Tibial artery (tissue), 4 donors: Measurements from ENCODE around the gene ACSBG1.
A peak's percentile ranks its signal among the peaks of the same experiment; 100 is the strongest.

Source experiments
- DNase-seq, 2 donors: peaks; one replicate each; pipeline ENCODE4 v3.0.0-alpha.2; 2019
- H3K27ac ChIP-seq, 2 donors: fragments of 200-600 bp; sonication (generic) in 1 of 2; 1 replicate in 1 of 2; 2 replicates in 1 of 2; pipeline ENCODE4 v1.5.1; 2018 to 2019; ENCODE audit warnings: mild to moderate bottlenecking in 1 of 2
- H3K27me3 ChIP-seq, 2 donors: fragments of 200-600 bp; sonication (generic) in 1 of 2; one replicate each; pipeline versions ENCODE4 v1.5.1 to v1.6.0; 2016 to 2019
- H3K36me3 ChIP-seq, 3 donors: fragments of 200-600 bp; sonication (generic) in 2 of 3; one replicate each; pipeline ENCODE4 v1.5.1; 2016 to 2019; ENCODE audit warnings: mild to moderate bottlenecking in 2 of 3
- H3K4me1 ChIP-seq, 4 donors: fragments of 200-600 bp; sonication (generic) in 2 of 4; 1 replicate in 3 of 4; 2 replicates in 1 of 4; pipeline ENCODE4 v1.5.1; 2016 to 2019
- H3K4me3 ChIP-seq, 2 donors: fragments of 200-600 bp; sonication (generic) in 1 of 2; 1 replicate in 1 of 2; 2 replicates in 1 of 2; pipeline ENCODE4 v1.5.1; 2018 to 2019; ENCODE audit warnings: mild to moderate bottlenecking in 2 of 2
- H3K9me3 ChIP-seq, 3 donors: fragments of 200-600 bp; sonication (generic) in 1 of 3; one replicate each; pipeline ENCODE4 v1.5.1; 2016 to 2019
- intact Hi-C: fragments of 100-400 bp; cut with DNase I; formaldehyde crosslinking; loops from one replicate; pipeline ENCODE4 v1.15.0; 2023; ENCODE audit warnings: low total_unique reads
- TF ChIP-seq, protein P1 (sequence below), 2 experiments: fragments of 200-600 bp in 1 of 2; fragments of 450-650 bp in 1 of 2; IDR thresholded peaks; one replicate each; pipeline ENCODE4 v1.5.1; 2017 to 2019; ENCODE audit warnings: antibody characterized with exemption in 2 of 2, mild to moderate bottlenecking in 1 of 2, moderate library complexity in 1 of 2

Gene ACSBG1

DNA sequence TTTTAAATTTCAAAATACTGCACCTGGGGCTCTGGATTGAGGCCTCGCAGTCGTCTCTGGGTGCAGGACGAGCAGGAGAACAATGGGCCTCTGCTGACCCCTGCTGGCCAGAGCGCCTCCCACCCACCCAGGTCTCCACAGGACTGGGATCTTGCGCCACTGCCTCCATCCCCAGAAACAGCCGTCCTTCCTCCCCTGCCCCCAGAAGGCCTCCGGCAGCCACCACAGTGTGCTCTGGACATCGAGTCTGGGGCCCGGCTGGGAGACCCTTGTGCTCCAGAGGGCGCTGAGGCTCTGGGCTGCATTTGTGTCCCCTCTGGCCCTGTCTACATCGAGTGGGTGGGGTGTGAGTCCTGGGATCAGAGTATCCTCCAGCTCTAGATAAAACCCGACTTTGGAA, 6.7 kb upstream of the ACSBG1 start:
- no peak overlapping the region for H3K27ac ChIP-seq
- H3K4me1 ChIP-seq = peaks cover 0 to 4% (median 0%) of the 10 kb centered on the region in 4 donors
- H3K27me3 ChIP-seq = peaks cover 0 to 6% of the 10 kb centered on the region in 2 donors
- H3K36me3 ChIP-seq = no peaks in the 10 kb centered on the region
- DNase-seq = peak; percentile 83 to 86
- intact Hi-C loops = loop anchor here (5.0 kb wide), 1 partner anchor 129 kb away; no protein-coding TSS in a partner anchor
- TF ChIP-seq, protein P1, sequence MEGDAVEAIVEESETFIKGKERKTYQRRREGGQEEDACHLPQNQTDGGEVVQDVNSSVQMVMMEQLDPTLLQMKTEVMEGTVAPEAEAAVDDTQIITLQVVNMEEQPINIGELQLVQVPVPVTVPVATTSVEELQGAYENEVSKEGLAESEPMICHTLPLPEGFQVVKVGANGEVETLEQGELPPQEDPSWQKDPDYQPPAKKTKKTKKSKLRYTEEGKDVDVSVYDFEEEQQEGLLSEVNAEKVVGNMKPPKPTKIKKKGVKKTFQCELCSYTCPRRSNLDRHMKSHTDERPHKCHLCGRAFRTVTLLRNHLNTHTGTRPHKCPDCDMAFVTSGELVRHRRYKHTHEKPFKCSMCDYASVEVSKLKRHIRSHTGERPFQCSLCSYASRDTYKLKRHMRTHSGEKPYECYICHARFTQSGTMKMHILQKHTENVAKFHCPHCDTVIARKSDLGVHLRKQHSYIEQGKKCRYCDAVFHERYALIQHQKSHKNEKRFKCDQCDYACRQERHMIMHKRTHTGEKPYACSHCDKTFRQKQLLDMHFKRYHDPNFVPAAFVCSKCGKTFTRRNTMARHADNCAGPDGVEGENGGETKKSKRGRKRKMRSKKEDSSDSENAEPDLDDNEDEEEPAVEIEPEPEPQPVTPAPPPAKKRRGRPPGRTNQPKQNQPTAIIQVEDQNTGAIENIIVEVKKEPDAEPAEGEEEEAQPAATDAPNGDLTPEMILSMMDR (IDR thresholded peaks at IDR 0.05) = peak; percentile 80 to 81
- H3K9me3 ChIP-seq = no peaks in the 10 kb centered on the region
- H3K4me3 ChIP-seq = no peak overlapping the region

DNA sequence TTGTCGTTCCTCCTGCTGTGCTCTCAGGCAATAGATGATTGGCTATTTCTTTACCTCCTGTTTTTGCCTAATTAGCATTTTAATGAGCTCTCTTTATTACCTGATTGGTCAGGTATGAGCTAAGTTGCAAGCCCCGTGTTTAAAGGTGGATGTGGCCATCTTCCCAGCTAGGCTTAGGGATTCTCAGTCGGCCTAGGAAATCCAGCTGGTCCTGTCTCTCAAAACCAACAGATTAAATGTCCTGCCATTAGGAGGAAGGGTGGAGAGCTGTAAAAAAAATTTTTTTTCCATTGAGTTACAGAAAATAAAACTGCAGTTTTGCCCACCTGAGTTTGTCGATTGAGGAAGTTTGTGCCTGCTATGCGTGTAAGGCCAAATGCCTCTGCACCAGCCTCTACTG, 5.4 kb upstream of the ACSBG1 start:
- no peak overlapping the region for H3K27ac ChIP-seq
- TF ChIP-seq, protein P1 (IDR thresholded peaks at IDR 0.05) = no peak
- H3K4me1 ChIP-seq = peaks cover 0 to 4% (median 0%) of the 10 kb centered on the region in 4 donors
- intact Hi-C loops = loop anchor here (5.0 to 10.0 kb wide), 2 partner anchors 128 to 275 kb away; no protein-coding TSS in a partner anchor
- H3K4me3 ChIP-seq = no peak overlapping the region
- no peaks in the 10 kb centered on the region for H3K36me3 ChIP-seq
- H3K27me3 ChIP-seq = peaks cover 0 to 13% of the 10 kb centered on the region in 2 donors
- DNase-seq = no peak
- no peaks in the 10 kb centered on the region for H3K9me3 ChIP-seq

DNA sequence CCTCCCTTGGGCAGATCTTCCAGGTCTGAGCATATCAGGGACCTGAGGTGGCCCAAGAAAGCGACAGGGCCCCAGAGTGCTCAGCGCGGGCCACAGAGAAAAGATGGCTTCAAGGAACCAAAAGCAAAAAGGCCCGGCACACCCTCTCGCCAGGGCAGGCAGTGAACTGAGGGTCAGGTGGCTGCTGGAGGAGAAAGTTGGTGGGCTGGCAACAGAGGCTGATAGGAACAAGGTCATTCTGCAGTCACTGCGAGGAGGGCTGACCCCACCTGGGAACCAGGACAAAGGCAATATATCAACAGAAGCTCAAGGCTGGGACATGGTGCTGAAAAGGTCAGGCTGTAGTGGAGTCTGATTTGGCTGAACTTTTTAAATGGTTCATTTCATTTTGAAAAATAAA, 2.8 kb upstream of the ACSBG1 start:
- no peak for DNase-seq
- Histone ChIP-seq H3K27me3 (peaks cover 0 to 16% of the 10 kb centered on the region in 2 donors), H3K36me3 (no peaks in the 10 kb centered on the region), H3K4me1 (no peaks in the 10 kb centered on the region), H3K27ac (no peak overlapping the region), H3K9me3 (no peaks in the 10 kb centered on the region), H3K4me3 (no peak overlapping the region)
- TF ChIP-seq, protein P1 (IDR thresholded peaks at IDR 0.05) = no peak
- intact Hi-C loops = loop anchor here (10.0 kb wide), 1 partner anchor 272 kb away; no protein-coding TSS in a partner anchor

DNA sequence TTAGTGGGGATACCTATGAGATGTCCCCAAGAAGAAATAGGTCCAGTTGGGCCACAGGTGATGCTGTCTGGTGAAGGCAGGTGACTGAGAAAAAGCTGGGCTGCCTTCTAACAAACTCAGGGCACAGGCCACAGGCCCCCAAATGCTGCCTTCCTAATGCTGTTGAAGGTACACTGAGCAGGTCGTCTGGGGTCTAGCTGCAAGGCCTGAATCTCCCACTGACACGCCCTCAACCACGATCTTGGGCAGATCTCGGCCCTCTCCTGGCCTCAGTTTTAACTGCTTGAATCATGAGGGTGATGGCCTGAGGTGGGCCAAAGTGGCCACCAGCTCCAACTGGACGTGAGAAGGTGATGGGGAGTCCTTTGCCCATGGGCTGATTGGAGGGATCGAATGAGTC, 2.1 kb upstream of the ACSBG1 start:
- Histone ChIP-seq H3K36me3 (no peaks in the 10 kb centered on the region), H3K27ac (no peak overlapping the region), H3K4me3 (no peak overlapping the region), H3K4me1 (no peaks in the 10 kb centered on the region), H3K27me3 (peaks cover 0 to 16% of the 10 kb centered on the region in 2 donors), H3K9me3 (no peaks in the 10 kb centered on the region)
- no peak for DNase-seq
- TF ChIP-seq, protein P1 (IDR thresholded peaks at IDR 0.05) = no peak
- intact Hi-C loops = loop anchor here (10.0 kb wide), 1 partner anchor 272 kb away; no protein-coding TSS in a partner anchor

DNA sequence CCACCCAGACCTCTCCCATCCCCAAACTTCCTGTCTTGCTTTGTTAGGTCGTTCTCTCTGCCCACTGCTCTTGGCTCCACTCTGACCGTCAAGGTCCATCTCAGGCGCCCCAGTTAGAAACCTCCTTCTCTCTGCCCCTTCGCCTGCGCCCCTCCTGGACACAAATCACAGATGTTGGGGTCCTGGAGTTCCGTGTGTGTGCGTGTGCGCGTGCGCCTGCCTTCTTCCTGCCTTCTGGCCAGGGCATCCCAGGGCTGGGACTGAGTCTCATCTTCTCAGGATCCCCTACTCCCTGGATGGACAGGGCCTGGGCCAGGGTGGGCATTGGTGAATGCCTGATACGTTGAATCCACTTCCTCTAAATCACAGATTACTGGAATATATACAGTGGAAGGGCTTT, 869 bp downstream of the ACSBG1 start:
- no peaks in the 10 kb centered on the region for H3K36me3 ChIP-seq
- DNase-seq = no peak
- H3K4me3 ChIP-seq = no peak overlapping the region
- TF ChIP-seq, protein P1 (IDR thresholded peaks at IDR 0.05) = no peak
- H3K9me3 ChIP-seq = no peaks in the 10 kb centered on the region
- intact Hi-C loops = loop anchor here (10.0 kb wide), 1 partner anchor 269 kb away; no protein-coding TSS in a partner anchor
- no peak overlapping the region for H3K27ac ChIP-seq
- peaks cover 0 to 16% of the 10 kb centered on the region in 2 donors for H3K27me3 ChIP-seq
- no peaks in the 10 kb centered on the region for H3K4me1 ChIP-seq
